AG10803 (cell line): ENCODE results near the gene LENG9.
"Not testable (repeated sequence)": the region's sequence is repeated elsewhere in the genome, so short reads cannot be mapped to it uniquely, and the experiment has no call there.

Experiments used
- DNase-seq: peaks from one replicate; pipeline ENCODE4 v3.0.0; 2010; ENCODE audit warnings: low read depth
- H3K4me3 ChIP-seq: 2 replicates; pipeline ENCODE4 v1.5.1; 2011; ENCODE audit warnings: mild to moderate bottlenecking, low read length, control low read depth
- TF ChIP-seq, protein P1 (sequence below): conservative IDR thresholded peaks from 2 replicates; pipeline ENCODE4 v1.5.1; 2011; ENCODE audit warnings: mild to moderate bottlenecking, low read length, control low read depth, inconsistent platforms

The LENG9 gene

DNA sequence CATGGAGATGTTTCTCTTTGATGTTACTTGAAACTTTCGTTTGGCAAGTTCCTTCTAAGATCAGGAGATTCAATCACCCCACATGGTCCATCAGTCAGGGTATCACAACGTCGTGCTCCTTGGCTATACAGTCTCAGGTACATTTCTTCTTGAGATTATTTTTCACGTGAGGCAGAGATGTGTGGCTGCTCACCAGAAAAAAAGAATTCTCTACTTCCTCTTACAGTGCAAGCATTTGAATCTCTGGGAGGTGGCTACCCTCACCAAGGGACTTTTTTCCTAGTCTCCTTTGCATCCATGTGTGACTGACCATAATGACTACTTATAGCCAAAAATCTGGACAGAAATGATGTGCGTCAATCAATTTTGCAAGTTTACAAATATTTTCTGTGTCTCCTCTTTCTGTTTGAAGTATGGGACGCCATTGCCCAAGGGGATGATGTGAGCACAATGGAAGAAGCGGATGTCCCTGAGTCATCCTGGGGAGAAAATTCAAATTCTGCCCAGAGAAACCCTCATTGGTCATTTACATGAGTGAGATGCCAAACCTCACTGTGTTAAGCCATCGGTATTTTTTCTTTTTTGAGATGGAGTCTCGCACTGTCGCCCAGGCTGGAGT is 30.5 kb upstream of the LENG9 start:
- no peak for DNase-seq
- H3K4me3 ChIP-seq: no peak overlapping the region
- TF ChIP-seq, protein P1, sequence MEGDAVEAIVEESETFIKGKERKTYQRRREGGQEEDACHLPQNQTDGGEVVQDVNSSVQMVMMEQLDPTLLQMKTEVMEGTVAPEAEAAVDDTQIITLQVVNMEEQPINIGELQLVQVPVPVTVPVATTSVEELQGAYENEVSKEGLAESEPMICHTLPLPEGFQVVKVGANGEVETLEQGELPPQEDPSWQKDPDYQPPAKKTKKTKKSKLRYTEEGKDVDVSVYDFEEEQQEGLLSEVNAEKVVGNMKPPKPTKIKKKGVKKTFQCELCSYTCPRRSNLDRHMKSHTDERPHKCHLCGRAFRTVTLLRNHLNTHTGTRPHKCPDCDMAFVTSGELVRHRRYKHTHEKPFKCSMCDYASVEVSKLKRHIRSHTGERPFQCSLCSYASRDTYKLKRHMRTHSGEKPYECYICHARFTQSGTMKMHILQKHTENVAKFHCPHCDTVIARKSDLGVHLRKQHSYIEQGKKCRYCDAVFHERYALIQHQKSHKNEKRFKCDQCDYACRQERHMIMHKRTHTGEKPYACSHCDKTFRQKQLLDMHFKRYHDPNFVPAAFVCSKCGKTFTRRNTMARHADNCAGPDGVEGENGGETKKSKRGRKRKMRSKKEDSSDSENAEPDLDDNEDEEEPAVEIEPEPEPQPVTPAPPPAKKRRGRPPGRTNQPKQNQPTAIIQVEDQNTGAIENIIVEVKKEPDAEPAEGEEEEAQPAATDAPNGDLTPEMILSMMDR: no peak

DNA sequence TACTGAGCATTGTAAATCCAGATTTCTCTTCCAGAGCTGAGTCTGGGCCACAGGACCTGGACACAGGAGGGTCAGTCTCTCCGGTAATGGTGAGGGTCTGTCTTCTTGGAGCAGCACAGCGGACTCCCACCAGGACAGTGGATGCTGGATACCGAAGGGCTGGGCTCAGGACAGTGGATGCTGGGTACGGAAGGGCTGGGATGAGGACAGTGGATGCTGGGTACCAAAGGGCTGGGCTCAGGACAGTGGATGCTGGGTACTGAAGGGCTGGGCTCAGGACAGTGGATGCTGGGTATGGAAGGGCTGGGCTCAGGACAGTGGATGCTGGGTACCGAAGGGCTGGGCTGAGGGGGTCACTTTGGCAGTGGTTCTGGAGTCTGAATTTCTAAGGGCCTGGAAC is 29.5 kb upstream of the LENG9 start:
- not testable (repeated sequence) for H3K4me3 ChIP-seq, DNase-seq

DNA sequence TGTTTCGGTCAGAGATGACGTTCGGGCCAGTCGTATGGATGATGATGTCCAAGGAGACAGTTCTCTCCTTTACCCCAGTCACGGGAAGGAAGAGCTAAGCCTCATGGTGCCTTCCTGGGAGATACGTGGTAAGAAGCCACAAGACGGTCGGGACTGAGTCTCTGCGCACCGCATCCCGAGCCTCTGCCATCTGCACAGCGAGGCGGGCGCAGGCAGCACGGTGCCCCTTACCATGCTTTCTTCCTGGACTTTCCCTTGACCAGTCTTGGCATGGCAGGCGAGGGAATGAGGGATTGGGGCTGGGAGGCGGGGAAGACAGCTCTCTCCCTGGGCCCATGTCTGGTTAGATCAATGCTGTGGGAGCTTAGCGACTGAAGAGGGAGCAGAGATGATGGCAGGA is 29.0 kb upstream of the LENG9 start:
- TF ChIP-seq, protein P1: no peak
- no peak for DNase-seq
- no peak overlapping the region for H3K4me3 ChIP-seq

DNA sequence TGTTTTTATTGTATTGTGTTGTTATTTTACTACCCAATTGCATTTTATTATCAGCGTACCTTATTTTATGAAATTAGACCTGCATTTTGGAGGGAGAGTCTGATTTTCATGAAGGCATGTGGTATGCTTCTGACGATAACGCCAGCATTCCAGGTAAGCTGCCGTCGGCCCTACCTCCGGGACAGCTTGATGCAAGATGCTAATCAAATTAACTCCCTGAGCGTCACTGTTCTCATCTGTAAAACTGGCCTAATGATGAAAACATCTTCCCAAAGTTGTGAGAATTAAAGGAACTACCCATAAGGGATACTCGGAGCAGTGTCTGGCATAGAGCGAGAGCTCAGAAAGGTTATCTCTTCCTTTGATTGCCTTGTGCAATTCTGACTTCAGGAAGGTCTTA is 26.2 kb upstream of the LENG9 start:
- TF ChIP-seq, protein P1: no peak
- DNase-seq: no peak
- H3K4me3 ChIP-seq: no peak overlapping the region

DNA sequence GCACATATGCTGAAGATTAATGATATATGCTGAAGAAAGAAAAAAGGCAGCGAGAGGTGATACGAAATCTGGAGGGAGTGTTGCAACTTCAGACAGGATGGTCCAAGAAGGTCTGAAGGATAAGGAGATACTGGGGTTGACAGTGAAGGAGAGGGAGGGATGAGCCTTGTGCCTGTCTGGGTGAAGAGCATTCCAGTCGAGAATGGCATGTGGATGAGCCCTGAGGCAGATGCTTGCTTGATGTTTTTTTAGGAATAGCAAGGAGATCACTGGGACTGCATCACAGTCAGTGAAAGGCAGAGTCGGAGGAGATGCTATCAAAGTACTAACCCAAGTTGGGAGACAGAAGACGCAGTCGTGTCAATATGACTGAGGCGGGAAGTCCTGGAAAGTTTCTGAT is 25.8 kb upstream of the LENG9 start:
- DNase-seq: no peak
- H3K4me3 ChIP-seq: no peak overlapping the region
- TF ChIP-seq, protein P1: no peak

DNA sequence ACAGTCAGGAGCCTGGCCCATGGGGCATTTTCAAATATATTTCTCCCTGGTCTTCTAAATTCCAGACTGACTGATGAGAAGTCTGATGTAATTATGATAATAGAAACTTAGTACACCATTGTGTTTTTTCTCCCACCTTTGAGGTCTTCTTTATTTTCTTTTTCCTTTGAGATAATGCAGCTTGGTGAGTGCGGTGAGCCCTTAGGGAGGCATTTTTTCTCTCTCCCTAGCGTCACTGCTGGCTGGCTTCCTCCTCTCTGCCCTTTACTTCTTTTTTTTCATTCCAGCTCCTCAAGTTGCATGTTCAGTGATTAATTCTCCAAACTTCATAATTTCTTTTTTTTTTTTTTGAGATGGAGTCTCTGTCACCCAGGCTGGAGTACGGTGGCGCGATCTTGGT is 22.3 kb upstream of the LENG9 start:
- H3K4me3 ChIP-seq: no peak overlapping the region
- TF ChIP-seq, protein P1: no peak
- no peak for DNase-seq

DNA sequence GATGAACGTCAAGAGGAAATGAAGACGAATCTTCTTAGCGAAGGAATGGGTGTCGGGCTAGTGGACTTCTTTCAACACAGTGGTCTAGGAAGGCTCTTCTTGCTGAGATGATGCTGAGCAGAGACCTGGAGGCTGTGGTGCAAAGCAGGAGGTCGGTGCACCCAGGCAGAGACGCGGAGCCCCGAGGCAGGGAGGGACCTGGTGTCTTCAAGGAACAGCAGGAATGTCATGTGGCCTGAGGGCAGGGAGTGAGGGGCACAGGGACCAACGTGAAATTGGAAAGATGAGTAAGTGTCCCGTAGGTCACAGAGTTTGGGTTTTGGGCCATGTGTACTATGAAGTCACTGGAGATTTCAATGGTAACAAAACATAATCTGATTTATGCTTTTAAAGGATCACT is 20.9 kb upstream of the LENG9 start:
- TF ChIP-seq, protein P1: no peak
- no peak for DNase-seq
- no peak overlapping the region for H3K4me3 ChIP-seq

DNA sequence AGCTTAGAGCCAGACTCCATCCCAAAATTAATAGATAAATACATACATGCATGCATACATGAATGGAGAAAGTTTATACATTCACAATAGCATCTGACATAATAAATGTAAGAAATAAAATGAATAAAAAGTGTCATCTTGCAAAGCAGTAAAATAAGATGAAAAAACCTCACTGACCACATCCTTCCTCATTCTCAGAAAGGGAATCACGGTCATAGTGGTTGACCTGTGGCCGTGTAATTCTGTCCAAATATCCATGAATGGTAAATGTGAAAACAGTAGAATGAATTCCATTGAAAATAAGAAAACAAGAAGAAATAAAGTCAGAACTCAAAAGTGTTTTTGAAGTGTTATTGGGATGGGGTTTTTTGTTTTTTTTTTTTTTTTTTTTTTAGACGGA is 19.3 kb upstream of the LENG9 start:
- no peak overlapping the region for H3K4me3 ChIP-seq
- TF ChIP-seq, protein P1: no peak
- DNase-seq: no peak
